GM12801 (cell line): ENCODE measurements around the gene ERICH3.

Experiments used
- TF ChIP-seq, protein P1 (sequence below): IDR thresholded peaks from one replicate; pipeline ENCODE4 v1.5.1; 2011; ENCODE audit warnings: control low read depth; ENCODE audit not compliant: insufficient read length; ENCODE audit errors: extremely low read depth

Gene ERICH3, protein sequence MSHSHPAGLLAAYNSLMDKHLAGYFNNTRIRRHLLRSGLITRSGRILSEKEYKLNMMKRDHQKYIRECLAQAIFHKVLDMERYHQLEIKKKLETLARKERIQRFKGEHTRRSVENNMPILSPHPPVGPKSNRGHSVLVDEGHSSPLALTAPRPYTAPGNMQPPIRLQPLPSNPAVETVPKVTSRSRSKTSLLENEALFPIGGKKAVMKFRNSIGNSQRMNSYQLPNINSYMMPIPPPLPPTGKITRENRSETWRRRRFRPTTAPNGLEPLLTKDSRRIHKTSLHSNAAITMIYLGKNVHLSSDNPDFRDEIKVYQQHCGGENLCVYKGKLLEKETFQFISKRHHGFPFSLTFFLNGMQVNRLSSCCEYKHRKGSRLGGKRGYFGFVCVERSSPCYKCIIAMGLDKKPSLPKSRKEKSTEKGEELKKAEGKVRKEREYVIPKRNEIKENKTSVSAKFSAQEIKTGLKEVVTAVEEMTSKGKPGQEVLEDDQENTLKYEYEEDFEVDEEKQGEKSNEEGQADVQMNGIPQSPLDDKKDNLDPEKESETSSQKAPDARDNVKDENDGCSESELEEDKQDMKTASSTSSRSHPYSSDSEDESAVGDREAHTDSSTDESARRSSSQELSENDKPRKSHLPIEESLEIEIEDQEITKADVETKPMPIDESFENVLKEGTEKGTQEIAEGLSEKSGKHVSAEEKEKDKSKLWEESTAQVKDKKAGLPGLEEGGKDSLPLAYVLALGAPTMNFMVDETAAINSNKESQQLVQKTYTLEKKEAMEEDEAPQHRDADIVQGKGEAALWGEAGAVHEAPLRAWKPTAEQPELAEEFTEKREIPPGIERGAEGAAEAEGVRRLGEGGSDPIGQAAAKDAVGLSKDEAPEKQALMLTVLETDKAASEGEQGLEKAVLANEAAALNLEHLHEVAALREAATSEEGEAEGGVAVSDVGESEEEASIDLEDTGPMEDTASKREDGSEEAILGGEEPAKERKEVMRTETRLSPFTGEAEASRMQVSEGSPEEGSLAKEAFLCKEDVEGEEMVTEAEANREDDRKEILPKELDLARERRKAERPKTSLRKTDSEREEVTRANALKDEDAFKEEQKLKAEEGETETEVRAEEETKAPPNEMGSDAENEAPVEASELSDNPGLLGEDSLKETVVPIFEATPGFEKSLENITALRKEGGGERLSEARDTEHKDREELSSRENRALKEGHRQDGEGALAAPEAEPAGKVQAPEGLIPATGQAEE (N-terminal part only)

DNA sequence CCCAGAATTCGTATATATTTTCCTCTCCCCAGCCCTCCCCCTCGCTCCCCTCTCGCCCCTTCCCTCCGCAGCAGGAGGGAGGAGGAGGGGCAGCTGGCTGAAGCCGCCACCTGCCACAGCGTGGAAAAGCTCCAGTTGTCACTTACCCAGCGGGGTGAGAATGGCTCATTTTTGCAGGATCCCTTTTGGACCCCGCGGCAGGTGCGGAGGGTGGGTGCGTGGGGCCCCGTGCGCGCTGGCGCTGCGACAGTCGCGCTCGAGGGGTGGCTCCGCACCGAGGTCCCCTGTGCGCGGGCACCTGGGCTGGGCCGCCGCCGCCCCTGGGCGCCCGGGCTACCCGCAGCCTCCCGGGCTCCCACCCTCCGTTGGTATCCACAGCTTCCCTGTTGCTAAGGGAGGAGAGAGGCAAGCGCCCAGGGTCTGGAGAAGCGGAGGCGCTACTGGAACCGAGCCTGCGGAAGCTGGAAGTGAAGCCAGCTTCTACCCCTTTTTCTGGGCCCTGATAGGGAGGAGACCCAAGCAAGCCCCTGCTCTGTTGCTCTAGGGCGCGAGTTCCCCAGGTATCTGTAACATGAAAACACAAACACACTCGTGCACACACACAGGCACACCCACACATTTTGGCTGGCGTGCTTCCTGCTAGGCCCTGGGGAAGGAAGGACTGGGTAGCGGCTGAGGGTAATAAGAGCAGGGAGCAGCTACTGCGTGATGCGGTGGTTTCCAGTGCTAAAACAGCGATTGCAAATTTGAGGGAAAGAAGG is at the start of gene ERICH3:
Gene ERICH3 (minus strand): TSS at position 442 of the 761 bp plus-strand sequence. CDS start 273 bp downstream, at position 169.
- TF ChIP-seq, protein P1, sequence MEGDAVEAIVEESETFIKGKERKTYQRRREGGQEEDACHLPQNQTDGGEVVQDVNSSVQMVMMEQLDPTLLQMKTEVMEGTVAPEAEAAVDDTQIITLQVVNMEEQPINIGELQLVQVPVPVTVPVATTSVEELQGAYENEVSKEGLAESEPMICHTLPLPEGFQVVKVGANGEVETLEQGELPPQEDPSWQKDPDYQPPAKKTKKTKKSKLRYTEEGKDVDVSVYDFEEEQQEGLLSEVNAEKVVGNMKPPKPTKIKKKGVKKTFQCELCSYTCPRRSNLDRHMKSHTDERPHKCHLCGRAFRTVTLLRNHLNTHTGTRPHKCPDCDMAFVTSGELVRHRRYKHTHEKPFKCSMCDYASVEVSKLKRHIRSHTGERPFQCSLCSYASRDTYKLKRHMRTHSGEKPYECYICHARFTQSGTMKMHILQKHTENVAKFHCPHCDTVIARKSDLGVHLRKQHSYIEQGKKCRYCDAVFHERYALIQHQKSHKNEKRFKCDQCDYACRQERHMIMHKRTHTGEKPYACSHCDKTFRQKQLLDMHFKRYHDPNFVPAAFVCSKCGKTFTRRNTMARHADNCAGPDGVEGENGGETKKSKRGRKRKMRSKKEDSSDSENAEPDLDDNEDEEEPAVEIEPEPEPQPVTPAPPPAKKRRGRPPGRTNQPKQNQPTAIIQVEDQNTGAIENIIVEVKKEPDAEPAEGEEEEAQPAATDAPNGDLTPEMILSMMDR = no peak

DNA sequence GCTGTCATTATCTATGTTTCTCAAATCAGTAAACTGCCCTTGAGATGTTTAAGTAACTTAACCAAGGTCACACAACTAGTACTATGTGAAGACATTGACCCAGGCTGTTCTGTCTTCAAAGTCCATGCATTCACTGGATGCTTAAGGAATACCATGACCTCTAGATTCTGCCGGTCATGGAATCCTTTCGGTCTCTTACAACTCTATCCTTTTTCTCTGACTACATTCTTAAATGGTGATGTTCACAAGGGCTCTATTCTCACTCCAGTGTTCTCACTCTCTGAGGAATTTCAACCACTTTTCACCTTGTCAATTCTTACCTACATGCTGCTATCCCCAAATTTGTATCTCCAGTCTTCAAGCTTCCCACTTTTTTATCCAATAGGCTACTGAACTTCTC is 44.0 kb upstream of the ERICH3 start:
- TF ChIP-seq, protein P1 = no peak

DNA sequence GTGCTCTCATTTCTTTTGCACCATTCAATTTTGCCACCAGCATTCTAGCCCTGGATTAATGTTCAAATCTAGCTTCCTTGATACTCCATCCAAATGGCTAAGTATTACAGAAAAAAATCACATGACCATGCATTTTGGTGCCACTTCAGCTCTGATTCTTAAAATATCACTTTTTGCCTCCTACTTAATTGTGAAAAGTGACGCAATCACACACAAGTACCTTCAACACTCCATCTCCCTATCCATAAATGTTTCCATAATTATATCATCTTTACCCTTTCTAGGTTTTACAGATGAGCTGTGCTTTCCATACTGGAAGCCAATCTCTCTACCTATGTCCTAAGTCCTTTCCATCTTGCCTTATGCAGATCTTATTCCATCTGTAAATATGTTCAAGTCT is 43.2 kb upstream of the ERICH3 start:
- TF ChIP-seq, protein P1 = no peak

DNA sequence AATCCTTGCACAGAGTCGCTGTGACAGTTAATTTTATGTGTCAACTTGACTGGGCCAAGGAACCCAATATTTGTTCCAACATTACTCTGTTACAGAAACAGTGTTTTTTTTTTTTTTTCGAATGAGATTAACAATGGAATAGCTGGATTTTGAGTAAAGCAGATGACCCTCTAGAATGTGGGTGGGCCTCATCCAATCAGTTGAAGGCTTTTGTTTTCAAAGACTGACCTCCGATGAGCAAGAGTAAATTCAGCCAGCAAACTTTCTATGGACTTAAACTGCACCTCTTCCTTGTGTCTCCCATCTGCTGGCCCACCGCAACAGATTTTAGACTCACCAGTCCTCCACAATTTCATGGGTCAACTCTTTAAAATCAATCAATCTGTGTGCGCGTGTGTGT is 42.2 kb upstream of the ERICH3 start:
- TF ChIP-seq, protein P1 = no peak

DNA sequence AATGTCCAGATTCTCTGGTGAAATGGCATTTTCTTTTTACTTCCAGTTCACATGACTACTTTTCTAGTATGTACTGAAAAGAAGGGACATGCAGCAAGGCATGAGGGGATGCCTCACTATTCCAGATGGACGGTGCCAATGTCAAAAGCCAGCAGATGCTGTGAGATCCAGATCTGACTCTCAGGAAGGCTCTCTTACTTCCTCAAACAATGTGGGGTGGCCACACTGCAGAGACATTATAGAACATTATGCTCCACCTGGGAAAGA is 41.6 kb upstream of the ERICH3 start:
- TF ChIP-seq, protein P1 = no peak

DNA sequence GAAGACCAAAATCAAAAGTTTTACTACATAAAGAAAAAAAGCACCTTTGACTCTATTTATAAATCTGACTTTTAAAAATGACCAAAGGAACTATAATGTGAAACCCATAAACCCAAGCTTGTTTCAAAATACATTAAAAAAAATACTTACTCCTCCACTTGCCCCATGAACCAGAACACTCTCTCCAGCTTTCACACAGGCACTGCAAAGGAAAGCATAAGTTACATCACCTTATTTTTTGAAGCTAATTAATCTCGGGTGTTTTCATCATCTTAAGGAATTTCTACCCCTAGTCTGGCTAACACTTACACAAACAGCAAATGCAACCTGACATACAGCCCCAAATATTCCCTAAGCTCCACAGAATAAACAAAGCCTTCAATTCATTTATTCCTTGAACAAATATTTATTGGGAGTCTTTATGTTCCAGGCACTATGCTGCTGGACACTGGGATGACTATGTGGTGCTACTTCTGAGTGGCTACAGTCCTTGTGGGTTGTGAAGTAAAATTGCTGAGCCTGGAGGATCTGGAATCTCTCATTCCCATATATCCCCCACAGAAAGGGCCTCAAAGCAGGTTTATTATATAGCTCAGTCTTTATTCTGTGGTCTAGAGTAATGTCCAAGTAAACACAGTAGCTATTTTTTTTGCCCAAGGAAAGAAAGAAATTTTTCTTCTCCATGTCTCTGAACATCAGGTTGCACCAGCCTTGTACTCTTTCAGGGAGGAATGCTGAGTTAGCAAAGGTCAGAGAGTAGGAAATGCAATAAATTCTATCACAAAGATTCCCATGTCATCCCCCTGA is 41.0 kb upstream of the ERICH3 start:
- TF ChIP-seq, protein P1 = no peak
